Stimulated activated CD8-positive, alpha-beta memory T cell treated with anti-CD3 and anti-CD28 coated beads, Interleukin-4, amount 100 ng/mL, for 4 hours (primary cell): ENCODE measurements around the gene NOP9.

Experiments used
- DNase-seq, 2 donors: peaks; one replicate each; pipeline ENCODE4 v3.0.0-alpha.2; 2020; ENCODE audit warnings: low read depth in 2 of 2, low spot score in 1 of 2

The NOP9 gene

GRCh38 chr14:24299255-24300191 lies at the start of gene NOP9, which contains the start of gene DHRS1:
Gene NOP9, plus strand, starts transcription at chr14:24299850. Its CDS starts 105 bp downstream, at chr14:24299955.
Gene DHRS1, minus strand, starts transcription at chr14:24299780. Its CDS starts 674 bp downstream, at chr14:24299106.
- peak; percentile 82 to 91 for DNase-seq

- DNase-seq, result no peak
Measured at GRCh38 chr14:24250354-24250753, 49.3 kb upstream of the NOP9 start.

GRCh38 chr14:24251880-24252288 lies 47.8 kb upstream of the NOP9 start:
- no peak for DNase-seq

GRCh38 chr14:24252289-24253124 lies 47.1 kb upstream of the NOP9 start:
- DNase-seq, result no peak

- DNase-seq, result no peak
Measured at GRCh38 chr14:24253936-24254335, 45.7 kb upstream of the NOP9 start.

GRCh38 chr14:24254630-24255392 lies 44.8 kb upstream of the NOP9 start:
- DNase-seq, result no peak

GRCh38 chr14:24255438-24255837 lies 44.2 kb upstream of the NOP9 start:
- no peak for DNase-seq

GRCh38 chr14:24255931-24256711 lies 43.5 kb upstream of the NOP9 start:
- no peak for DNase-seq

- no peak for DNase-seq
Measured at GRCh38 chr14:24256960-24257359, 42.7 kb upstream of the NOP9 start.

GRCh38 chr14:24258119-24258518 lies 41.5 kb upstream of the NOP9 start:
- no peak for DNase-seq

GRCh38 chr14:24258548-24259265 lies 40.9 kb upstream of the NOP9 start:
- DNase-seq, result no peak

- no peak for DNase-seq
Measured at GRCh38 chr14:24259282-24260025, 40.2 kb upstream of the NOP9 start.

- no peak for DNase-seq
Measured at GRCh38 chr14:24260026-24260779, 39.4 kb upstream of the NOP9 start.

- DNase-seq, result no peak
Measured at GRCh38 chr14:24260780-24261157, 38.9 kb upstream of the NOP9 start.

GRCh38 chr14:24261256-24261968 lies 38.2 kb upstream of the NOP9 start:
- DNase-seq, result no peak

GRCh38 chr14:24261969-24262327 lies 37.7 kb upstream of the NOP9 start:
- no peak for DNase-seq

- no peak for DNase-seq
Measured at GRCh38 chr14:24262821-24263733, 36.6 kb upstream of the NOP9 start, which contains the start of gene TGM1. Gene TGM1, minus strand, starts transcription at chr14:24263177. Its CDS starts 825 bp downstream, at chr14:24262352.
